ENCODE measurements around the gene C21orf58.

C21orf58 gene

GRCh38 chr21:46291561-46291960 lies 32.1 kb downstream of the C21orf58 start:
- no peak for DNase-seq

GRCh38 chr21:46289655-46290179 lies 34.0 kb downstream of the C21orf58 start:
- no peak for DNase-seq

GRCh38 chr21:46287541-46287940 lies 36.1 kb downstream of the C21orf58 start:
- no peak for DNase-seq

- DNase-seq = no peak
Observed at GRCh38 chr21:46286648-46287002, 37.0 kb downstream of the C21orf58 start.

GRCh38 chr21:46285761-46286647 lies 37.7 kb downstream of the C21orf58 start, which contains the start of gene YBEY:
Gene YBEY (plus strand): TSS chr21:46286342. CDS start chr21:46286914, 572 bp downstream.
- peak; percentile 98 for DNase-seq

- no peak for DNase-seq
Observed at GRCh38 chr21:46285206-46285661, 38.4 kb downstream of the C21orf58 start, which contains the start of gene MCM3AP. Gene MCM3AP (minus strand): TSS chr21:46285611. CDS start chr21:46285286, 325 bp downstream.

- DNase-seq = no peak
Observed at GRCh38 chr21:46284733-46285132, 38.9 kb downstream of the C21orf58 start.

- peak; percentile 25 for DNase-seq
Observed at GRCh38 chr21:46284077-46284644, 39.5 kb downstream of the C21orf58 start.

- DNase-seq = no peak
Observed at GRCh38 chr21:46274797-46275390, 48.8 kb downstream of the C21orf58 start.

- no peak for DNase-seq
Observed at GRCh38 chr21:46273341-46273740, 50.3 kb downstream of the C21orf58 start.

GRCh38 chr21:46269466-46269865 lies 54.2 kb downstream of the C21orf58 start:
- DNase-seq = no peak

GRCh38 chr21:46268371-46268770 lies 55.3 kb downstream of the C21orf58 start:
- DNase-seq = no peak

GRCh38 chr21:46266946-46267345 lies 56.7 kb downstream of the C21orf58 start:
- DNase-seq = no peak

- no peak for DNase-seq
Observed at GRCh38 chr21:46265736-46266525, 57.7 kb downstream of the C21orf58 start.

GRCh38 chr21:46264690-46265144 lies 59.0 kb downstream of the C21orf58 start:
- DNase-seq = no peak

- DNase-seq = no peak
Observed at GRCh38 chr21:46264046-46264689, 59.5 kb downstream of the C21orf58 start.

- DNase-seq = no peak
Observed at GRCh38 chr21:46256501-46256994, 67.1 kb downstream of the C21orf58 start.

GRCh38 chr21:46255758-46256337 lies 67.8 kb downstream of the C21orf58 start:
- DNase-seq = no peak

GRCh38 chr21:46255166-46255565 lies 68.5 kb downstream of the C21orf58 start:
- DNase-seq = no peak

GRCh38 chr21:46254208-46254975 lies 69.3 kb downstream of the C21orf58 start:
- DNase-seq = no peak

Measured in NCI-H345 (cell line).